ENCODE data around the gene KRTAP5-5. TPM values are rescaled to one million over a fixed set of nuclear protein-coding genes. Genes with fewer than 3 reads are reported as not detected.
A peak's percentile ranks its signal among the peaks of the same experiment; 100 is the strongest.

KRTAP5-5 gene
- total RNA-seq, 1 donor from 2014 or later = not detected

DNA sequence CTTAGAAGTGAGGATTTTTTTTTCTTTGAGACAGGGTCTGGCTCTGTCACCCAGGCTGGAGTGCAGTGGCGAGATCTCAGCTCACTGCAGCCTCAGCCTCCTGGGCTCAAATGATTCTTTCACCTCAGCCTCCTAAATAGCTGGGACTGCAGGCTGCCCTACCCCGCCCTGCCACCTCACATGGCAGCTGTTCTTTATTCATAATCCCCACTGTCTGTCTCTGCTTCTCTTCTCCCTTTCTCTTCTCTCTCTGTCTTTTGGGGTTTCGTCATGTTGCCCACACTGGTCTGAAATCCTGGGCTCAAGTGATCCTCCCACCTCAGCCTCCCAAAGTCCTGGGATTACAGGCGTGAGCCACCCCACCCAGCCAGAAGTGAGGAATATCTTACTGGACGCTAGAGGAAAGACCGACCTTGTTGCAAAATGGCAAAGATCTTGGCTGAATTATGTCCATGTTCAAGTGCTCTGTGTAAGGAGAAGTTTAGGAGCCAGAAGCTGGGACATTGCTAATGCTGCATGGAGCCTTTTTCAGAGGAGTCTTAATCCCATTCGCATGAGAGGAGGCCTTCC is 21.9 kb downstream of the KRTAP5-5 start:
- H3K4me3 ChIP-seq (ENCODE audit: low read depth, low read length) = no peak overlapping the region
- DNase-seq (ENCODE audit: low read depth) = no peak
- TF ChIP-seq CTCF (conservative IDR thresholded peaks at IDR 0.05; ENCODE audit: low read depth, low read length) = no peak

DNA sequence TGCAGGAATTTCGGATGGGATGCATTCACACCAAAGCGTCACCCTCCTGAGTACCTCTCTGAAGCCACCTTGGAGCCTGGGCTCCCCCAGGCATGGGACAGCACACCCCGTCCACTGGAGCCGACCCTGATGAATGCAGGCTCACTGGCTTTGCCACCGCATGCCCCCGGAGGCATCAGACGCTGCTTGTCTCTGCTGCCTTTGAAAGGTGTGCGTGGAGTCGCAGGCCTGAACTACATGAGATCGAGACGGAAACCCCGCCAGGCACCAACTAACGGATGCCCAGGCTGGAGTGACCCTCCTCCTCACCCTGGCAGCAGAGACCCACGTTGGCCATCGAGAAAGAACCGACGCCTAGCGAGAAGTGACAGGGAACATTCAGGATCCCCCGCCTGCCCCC is 22.5 kb downstream of the KRTAP5-5 start:
- DNase-seq (ENCODE audit: low read depth) = no peak
- no peak overlapping the region for H3K4me3 ChIP-seq (ENCODE audit: low read depth, low read length)
- no peak for TF ChIP-seq CTCF (conservative IDR thresholded peaks at IDR 0.05; ENCODE audit: low read depth, low read length)

- no peak for TF ChIP-seq CTCF (conservative IDR thresholded peaks at IDR 0.05; ENCODE audit: low read depth, low read length)
- no peak overlapping the region for H3K4me3 ChIP-seq (ENCODE audit: low read depth, low read length)
- DNase-seq (ENCODE audit: low read depth) = no peak
Measured at GRCh38 chr11:1652442-1652770, 22.8 kb downstream of the KRTAP5-5 start.

DNA sequence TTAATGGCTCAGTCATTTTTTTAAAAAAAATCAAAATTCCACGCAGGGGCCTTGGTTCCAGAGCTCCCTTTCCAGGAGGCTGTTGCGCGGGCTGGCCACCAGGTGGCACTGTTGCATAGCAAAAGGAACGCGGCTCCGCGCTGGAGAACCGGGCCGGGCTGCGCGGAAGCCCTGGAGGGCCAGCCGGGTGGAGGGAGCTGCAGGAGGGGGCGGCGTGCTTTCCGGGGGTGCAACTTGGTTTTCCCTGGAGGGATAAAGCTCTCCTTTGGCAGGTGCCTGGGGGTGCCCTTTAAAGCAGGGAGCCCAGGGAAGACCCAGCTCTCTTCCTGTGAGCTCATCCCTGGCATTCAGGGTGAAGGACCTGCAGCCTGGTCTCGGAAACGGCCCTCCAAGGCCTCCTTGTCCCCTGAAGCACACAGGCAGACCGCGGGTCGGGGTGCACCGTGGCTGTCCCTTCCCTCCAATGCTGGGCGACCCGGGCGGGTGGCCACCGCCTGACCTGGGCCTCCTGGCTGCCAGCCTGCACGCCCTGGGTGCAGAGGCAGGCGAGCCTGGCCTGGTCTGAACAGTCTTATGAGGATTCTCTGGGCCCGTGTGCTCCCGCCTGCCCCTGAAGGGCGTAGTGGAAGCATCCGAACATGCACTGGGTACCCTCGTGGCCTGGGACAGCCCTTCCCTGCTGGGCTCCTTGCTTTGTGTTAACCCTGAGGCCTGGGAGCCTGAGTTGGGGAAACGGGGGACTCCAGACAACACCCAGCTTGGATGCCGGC is 23.4 kb downstream of the KRTAP5-5 start:
- no peak for DNase-seq (ENCODE audit: low read depth)
- TF ChIP-seq CTCF (conservative IDR thresholded peaks at IDR 0.05; ENCODE audit: low read depth, low read length) = peak; percentile 89
- no peak overlapping the region for H3K4me3 ChIP-seq (ENCODE audit: low read depth, low read length)

DNA sequence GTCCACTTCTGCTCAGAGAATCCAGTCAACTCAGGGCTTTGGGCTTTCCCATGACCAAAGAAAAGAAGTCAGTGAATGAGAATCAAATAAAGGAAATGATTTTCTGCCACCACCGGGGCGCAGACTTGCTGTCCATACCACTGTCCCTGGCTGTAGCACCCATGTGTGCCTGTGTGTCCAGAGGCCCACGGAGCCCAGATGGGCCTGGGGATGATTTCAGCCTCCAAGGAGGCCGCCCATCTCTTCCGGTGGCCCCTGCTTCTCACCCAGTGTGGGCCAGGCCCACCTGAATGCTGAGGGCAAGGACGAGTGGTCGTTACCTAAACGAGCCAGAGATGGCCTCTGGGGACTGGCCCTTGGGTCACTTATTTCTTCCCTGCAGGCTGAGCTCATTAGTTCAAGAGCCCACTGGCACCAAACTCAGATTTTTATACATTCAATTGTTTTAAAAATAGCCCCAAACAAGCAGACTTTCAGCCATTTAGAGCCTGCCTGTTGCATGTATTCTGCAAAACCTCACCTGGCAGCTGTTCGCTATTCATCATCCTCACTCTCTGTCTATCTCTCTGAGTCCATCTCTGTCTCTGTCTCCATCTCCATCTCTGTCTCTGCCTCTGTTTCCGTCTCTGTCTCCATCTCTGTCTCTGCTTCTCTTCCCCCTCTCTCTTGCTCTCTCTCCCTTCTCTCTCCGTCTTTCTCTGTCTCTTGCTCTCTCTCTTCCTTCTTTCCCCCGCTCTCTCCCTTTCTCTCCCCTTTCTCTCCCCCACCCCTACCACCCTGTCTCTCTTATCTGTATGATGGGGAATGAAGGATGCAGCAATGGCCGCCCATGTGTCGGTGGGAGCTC is 24.2 kb downstream of the KRTAP5-5 start:
- no peak for TF ChIP-seq CTCF (conservative IDR thresholded peaks at IDR 0.05; ENCODE audit: low read depth, low read length)
- no peak overlapping the region for H3K4me3 ChIP-seq (ENCODE audit: low read depth, low read length)
- DNase-seq (ENCODE audit: low read depth) = no peak

- no peak for DNase-seq (ENCODE audit: low read depth)
- H3K4me3 ChIP-seq (ENCODE audit: low read depth, low read length) = no peak overlapping the region
- TF ChIP-seq CTCF (conservative IDR thresholded peaks at IDR 0.05; ENCODE audit: low read depth, low read length) = no peak
Measured at GRCh38 chr11:1654388-1655167, 25.0 kb downstream of the KRTAP5-5 start.
